WERI-Rb-1 (cell line): Measurements from ENCODE around the gene CEP57L1.

Source experiments
- DNase-seq: peaks from one replicate; pipeline ENCODE4 v3.0.0-alpha.2; 2020
- H3K27ac ChIP-seq: fragments of 250-450 bp; sonication (Bioruptor Pico); 2 replicates; pipeline ENCODE4 v1.5.1; 2020; ENCODE audit warnings: mild to moderate bottlenecking, moderate library complexity
- H3K27me3 ChIP-seq: fragments of 250-450 bp; sonication (Bioruptor Pico); 2 replicates; pipeline ENCODE4 v1.5.1; 2021; ENCODE audit warnings: mild to moderate bottlenecking, low read depth, moderate library complexity; ENCODE audit not compliant: insufficient read depth, severe bottlenecking
- H3K36me3 ChIP-seq: fragments of 250-450 bp; sonication (Bioruptor Pico); 2 replicates; pipeline ENCODE4 v1.5.1; 2020; ENCODE audit warnings: mild to moderate bottlenecking, moderate library complexity
- H3K4me3 ChIP-seq: 2 replicates; pipeline ENCODE4 v1.5.1; 2011; ENCODE audit warnings: low read depth, mild to moderate bottlenecking, control low read depth, low read length
- H3K9me3 ChIP-seq: fragments of 250-450 bp; sonication (Bioruptor Pico); 2 replicates; pipeline ENCODE4 v1.5.1; 2021; ENCODE audit warnings: mild to moderate bottlenecking, moderate library complexity; ENCODE audit not compliant: severe bottlenecking
- CTCF ChIP-seq: IDR thresholded peaks from 2 replicates; pipeline ENCODE4 v1.5.1; 2011; ENCODE audit warnings: low read depth, mild to moderate bottlenecking, control low read depth, inconsistent platforms, low read length

CEP57L1 gene

GRCh38 chr6:109093732-109094415 lies 1.4 kb upstream of the CEP57L1 start:
- TF ChIP-seq CTCF = no peak
- peak overlapping the region; percentile 99 for H3K27ac ChIP-seq
- H3K36me3 ChIP-seq = peaks cover 4% of the 10 kb centered on the region
- DNase-seq = no peak
- H3K27me3 ChIP-seq = no peaks in the 10 kb centered on the region
- peak overlapping the region; percentile 92 for H3K4me3 ChIP-seq
- no peaks in the 10 kb centered on the region for H3K9me3 ChIP-seq

DNA sequence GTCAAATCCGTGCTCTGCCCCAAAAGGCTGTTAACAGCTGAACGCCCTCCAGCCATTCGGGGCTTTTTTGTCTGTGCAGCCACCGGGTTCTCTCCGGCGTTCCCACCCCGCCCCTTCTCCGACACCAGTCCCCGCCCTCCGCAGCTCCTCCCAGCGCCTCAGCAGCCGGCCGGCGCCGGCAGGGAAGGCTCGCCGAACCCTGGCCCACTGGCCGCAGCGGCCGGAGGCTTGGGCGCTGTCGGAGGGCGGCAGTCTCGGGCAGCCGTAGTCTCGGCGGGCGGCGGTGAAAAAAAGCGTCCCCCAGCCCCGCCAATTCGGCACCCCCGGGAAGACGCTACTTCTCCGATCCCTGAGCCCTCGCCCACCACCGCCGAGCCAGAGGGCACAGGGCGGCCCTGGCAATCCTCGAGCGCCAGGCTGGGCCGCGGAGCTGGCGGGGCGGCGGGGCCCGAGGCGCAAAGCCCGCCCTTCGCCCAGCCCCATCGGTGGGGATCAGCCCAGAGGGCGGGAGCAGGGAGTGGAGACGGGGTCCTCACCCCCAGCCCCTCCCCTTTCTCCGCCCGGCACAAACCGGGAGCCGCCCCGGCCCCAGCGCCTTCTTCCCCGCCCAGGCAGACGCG lies 781 bp upstream of the CEP57L1 start, which contains the start of gene SESN1:
TSS of gene SESN1 (minus strand) at position 431 of the 620 bp plus-strand sequence. CDS start 773 bp downstream, outside the sequence.
- Histone ChIP-seq H3K36me3 (peaks cover 4% of the 10 kb centered on the region), H3K9me3 (no peaks in the 10 kb centered on the region), H3K27me3 (no peaks in the 10 kb centered on the region), H3K4me3 (peak within 1 kb of the TSS; percentile 92), H3K27ac (peak within 1 kb of the TSS; percentile 99)
- peak; percentile 92 for DNase-seq
- TF ChIP-seq CTCF = no peak

DNA sequence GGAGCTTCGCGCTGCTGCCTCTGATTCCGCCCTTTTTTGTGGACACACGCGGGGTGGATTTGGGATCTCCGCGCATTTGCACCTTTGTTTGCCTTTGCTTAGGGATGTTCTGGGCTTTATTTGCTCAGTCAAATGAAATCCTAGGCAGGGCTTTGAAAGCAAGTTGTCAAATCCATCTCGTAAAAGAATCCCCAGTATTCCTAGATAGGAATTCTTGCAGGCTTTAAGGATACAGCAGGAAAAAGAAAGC lies 453 bp downstream of the CEP57L1 start:
- TF ChIP-seq CTCF = no peak
- H3K4me3 ChIP-seq = peak overlapping the region; percentile 92
- H3K9me3 ChIP-seq = no peaks in the 10 kb centered on the region
- DNase-seq = no peak
- H3K36me3 ChIP-seq = no peaks in the 10 kb centered on the region; the same call in none of the 2 replicates
- H3K27ac ChIP-seq = peak overlapping the region; percentile 99
- H3K27me3 ChIP-seq = no peaks in the 10 kb centered on the region

- H3K27ac ChIP-seq = peak overlapping the region; percentile 99; the same call in 1 of the 2 replicates
- no peaks in the 10 kb centered on the region for H3K27me3 ChIP-seq
- no peaks in the 10 kb centered on the region for H3K9me3 ChIP-seq
- H3K36me3 ChIP-seq = no peaks in the 10 kb centered on the region; the same call in none of the 2 replicates
- TF ChIP-seq CTCF = no peak
- H3K4me3 ChIP-seq = peak overlapping the region; percentile 92
- DNase-seq = no peak
Measured at GRCh38 chr6:109096208-109096607, 901 bp downstream of the CEP57L1 start.

GRCh38 chr6:109097661-109098060 lies 2.4 kb downstream of the CEP57L1 start:
- Histone ChIP-seq H3K9me3 (no peaks in the 10 kb centered on the region), H3K27ac (no peak overlapping the region), H3K36me3 (peaks cover 3% of the 10 kb centered on the region), H3K27me3 (no peaks in the 10 kb centered on the region), H3K4me3 (no peak overlapping the region)
- no peak for TF ChIP-seq CTCF
- no peak for DNase-seq
